B cell (primary cell): ENCODE data around the gene SYTL5. TPM values are rescaled to one million over a fixed set of nuclear protein-coding genes. Genes with fewer than 3 reads are reported as not detected.

Source experiments
- ATAC-seq: fragments of 200-7000 bp; cut with Tn5 transposase; one replicate; pipeline ENCODE4 v1.10.0; 2021; ENCODE audit warnings: low read depth, mild to moderate bottlenecking, moderate number of reproducible peaks, moderate library complexity
- CTCF ChIA-PET: fragments of 350-600 bp; sonication (Branson Sonifier 250); formaldehyde crosslinking; loops from one replicate; lab custom pipeline; 2021; ENCODE audit warnings: antibody characterized with exemption, inconsistent platforms; lab: Charles Lee
- POLR2A ChIA-PET: fragments of 350-600 bp; sonication (Branson Sonifier 250); formaldehyde crosslinking; loops from one replicate; lab custom pipeline; 2021; ENCODE audit warnings: antibody characterized with exemption; lab: Charles Lee
- DNase-seq: peaks from one replicate; pipeline ENCODE4 v3.0.0; 2013
- H2AFZ ChIP-seq: 2 replicates; pipeline ENCODE4 v1.6.1; 2012; ENCODE audit warnings: mild to moderate bottlenecking, low read depth, low read length; ENCODE audit not compliant: insufficient read depth, poor library complexity, severe bottlenecking
- H3K27ac ChIP-seq, 2 donors: 1 replicate in 1 of 2; 2 replicates in 1 of 2; pipeline ENCODE4 v1.5.1; 2012 to 2013; ENCODE audit warnings: low read length in 2 of 2, mild to moderate bottlenecking in 2 of 2, moderate library complexity in 1 of 2
- H3K27me3 ChIP-seq, 4 experiments: fragments of 200-600 bp in 1 of 4; sonication (generic) in 1 of 4; replicated peaks in 1 of 4; 1 replicate in 2 of 4; 2 replicates in 2 of 4; pipeline versions ENCODE4 v1.6.1 to v1.7.0; 2013 to 2016; ENCODE audit warnings: low read length in 3 of 4, mild to moderate bottlenecking in 2 of 4, mixed read lengths in 1 of 4, moderate library complexity in 1 of 4; ENCODE audit not compliant: insufficient read depth in 4 of 4, control insufficient read depth in 3 of 4; ENCODE audit errors: control extremely low read depth in 1 of 4
- H3K36me3 ChIP-seq, 2 experiments: replicated peaks in 1 of 2; 1 replicate in 1 of 2; 2 replicates in 1 of 2; pipeline versions ENCODE4 v1.6.1 to v1.7.1; 2013; ENCODE audit warnings: low read length in 1 of 2; ENCODE audit not compliant: insufficient read depth in 2 of 2, control insufficient read depth in 1 of 2; ENCODE audit errors: control extremely low read depth in 1 of 2, extremely low read depth in 1 of 2
- H3K4me1 ChIP-seq, 2 donors: fragments of 200-600 bp in 1 of 2; sonication (generic) in 1 of 2; 1 replicate in 1 of 2; 2 replicates in 1 of 2; pipeline versions ENCODE4 v1.5.1 to v1.6.1; 2013 to 2017; ENCODE audit warnings: low read length in 2 of 2; ENCODE audit not compliant: control insufficient read depth in 2 of 2, insufficient read depth in 2 of 2
- H3K4me2 ChIP-seq: replicated peaks from 2 replicates; pipeline ENCODE3; 2012; ENCODE audit warnings: mild to moderate bottlenecking, low read depth, low read length; ENCODE audit not compliant: poor library complexity, severe bottlenecking
- H3K4me3 ChIP-seq, 5 experiments: fragments of 200-600 bp in 1 of 5; sonication (generic) in 1 of 5; 1 replicate in 3 of 5; 2 replicates in 2 of 5; pipeline versions ENCODE4 v1.5.1 to v1.7.0; 2011 to 2016; ENCODE audit warnings: low read length in 4 of 5, mild to moderate bottlenecking in 4 of 5, low read depth in 2 of 5, control low read depth in 1 of 5, moderate library complexity in 1 of 5; ENCODE audit not compliant: insufficient read depth in 1 of 5; ENCODE audit errors: control extremely low read depth in 1 of 5, extremely low read depth in 1 of 5
- H3K79me2 ChIP-seq: fragments of 200-600 bp; sonication (generic); one replicate; pipeline ENCODE4 v1.6.0; 2016; ENCODE audit warnings: low read length; ENCODE audit not compliant: control insufficient read depth, insufficient read depth
- H3K9ac ChIP-seq: fragments of 200-600 bp; sonication (generic); 2 replicates; pipeline ENCODE4 v1.6.1; 2017; ENCODE audit warnings: mild to moderate bottlenecking, low read length, moderate library complexity
- H3K9me3 ChIP-seq, 3 donors: one replicate each; pipeline versions ENCODE4 v1.6.1 to v1.7.1; 2013; ENCODE audit warnings: low read length in 2 of 3; ENCODE audit not compliant: control insufficient read depth in 2 of 3, insufficient read depth in 1 of 3; ENCODE audit errors: control extremely low read depth in 1 of 3
- H4K20me1 ChIP-seq: 2 replicates; pipeline ENCODE4 v1.6.0; 2012; ENCODE audit warnings: mild to moderate bottlenecking, low read length; ENCODE audit not compliant: insufficient read depth, control insufficient read depth, poor library complexity, severe bottlenecking
- H3K27ac Mint-ChIP-seq: one replicate; pipeline ENCODE4 v1.8.0; 2021; ENCODE audit warnings: mixed read lengths
- H3K27me3 Mint-ChIP-seq: one replicate; pipeline ENCODE4 v1.8.0; 2021; ENCODE audit warnings: mixed read lengths
- H3K4me1 Mint-ChIP-seq: one replicate; pipeline ENCODE4 v1.8.0; 2021; ENCODE audit warnings: mixed read lengths
- H3K4me3 Mint-ChIP-seq: one replicate; pipeline ENCODE4 v1.8.0; 2021; ENCODE audit warnings: mixed read lengths
- H3K9me3 Mint-ChIP-seq: one replicate; pipeline ENCODE4 v1.8.0; 2022; ENCODE audit warnings: mixed read lengths; ENCODE audit not compliant: insufficient read depth
- CTCF ChIP-seq: fragments of 200-600 bp; IDR thresholded peaks from one replicate; pipeline ENCODE4 v1.8.0; 2022; ENCODE audit warnings: antibody characterized with exemption, mild to moderate bottlenecking
- EZH2 ChIP-seq: IDR thresholded peaks from 2 replicates; pipeline ENCODE4 v1.6.1; 2012; ENCODE audit warnings: borderline replicate concordance, low read depth, mild to moderate bottlenecking, moderate library complexity, low read length; ENCODE audit not compliant: insufficient read depth, poor library complexity, severe bottlenecking
- WGBS: methylation state at CpG from one replicate; pipeline ENCODE4 v1.1.5; 2013; ENCODE audit warnings: missing lambda C conversion rate; ENCODE audit not compliant: insufficient coverage; 5-methylcytosine and 5-hydroxymethylcytosine counted together
- intact Hi-C: fragments of 100-400 bp; cut with micrococcal nuclease; formaldehyde crosslinking; loops from one replicate; pipeline ENCODE4 v1.10.0; 2022
- polyA plus RNA-seq: library from polyadenylated mRNA; depleted of rRNA; stranded (reverse); fragments of >200 nt; gene quantifications from 2 replicates; pipeline ENCODE4 v1.2.3, GENCODE V29; 2012
- total RNA-seq, 2 donors: library from RNA; stranded (reverse); fragments of 120-200 nt in 1 of 2; gene quantifications; 1 replicate in 1 of 2; 2 replicates in 1 of 2; pipeline versions ENCODE4 v1.2.3 to v1.2.4, GENCODE V29; 2013 to 2022

Gene SYTL5
- total and polyA plus RNA-seq, 2 donors (not counting 1 experiment from before 2014, with no cell fraction given): 0.01 TPM; not detected in 1

- H3K4me3 ChIP-seq: no peak overlapping the region
- WGBS: no CpG with 5 or more reads among the region's 1 CpG
- H2AFZ ChIP-seq: no peak overlapping the region
- no peak overlapping the region for H3K9ac ChIP-seq
- peaks cover 0 to under 1% (median 0%) of the 10 kb centered on the region in 3 donors for H3K9me3 ChIP-seq
- intact Hi-C loops: no loop called here
- POLR2A ChIA-PET: no interaction called here
- no peaks in the 10 kb centered on the region for H3K4me1 ChIP-seq
- Mint-ChIP-seq H3K9me3 (no peaks in the 10 kb centered on the region), H3K4me3 (no peak overlapping the region), H3K4me1 (no peaks in the 10 kb centered on the region), H3K27ac (no peak overlapping the region), H3K27me3 (peaks cover 24% of the 10 kb centered on the region)
- no peaks in the 10 kb centered on the region for H4K20me1 ChIP-seq
- no peaks in the 10 kb centered on the region for H3K27me3 ChIP-seq
- ATAC-seq (no peak), DNase-seq (no peak)
- no peaks in the 10 kb centered on the region for H3K79me2 ChIP-seq
- no peak for TF ChIP-seq EZH2
- TF ChIP-seq CTCF: no peak
- no peak overlapping the region for H3K4me2 ChIP-seq
- H3K27ac ChIP-seq: no peak overlapping the region
- H3K36me3 ChIP-seq: no peaks in the 10 kb centered on the region
- CTCF ChIA-PET: no interaction called here
These were observed 30.2 kb upstream of the SYTL5 start for GRCh38 chrX:37976153-37976552.

GRCh38 chrX:37984880-37985279 lies 21.5 kb upstream of the SYTL5 start:
- ATAC-seq (no peak), DNase-seq (no peak)
- TF ChIP-seq EZH2: no peak
- no peak for TF ChIP-seq CTCF
- Histone ChIP-seq H3K9me3 (peaks cover 0 to 4% (median 0%) of the 10 kb centered on the region in 3 donors), H3K36me3 (no peaks in the 10 kb centered on the region), H3K9ac (no peak overlapping the region), H3K4me3 (no peak overlapping the region), H3K27ac (no peak overlapping the region), H4K20me1 (no peaks in the 10 kb centered on the region), H3K27me3 (peaks cover 0 to 4% (median 0%) of the 10 kb centered on the region in 4 experiments), H3K4me2 (no peak overlapping the region), H2AFZ (no peak overlapping the region), H3K79me2 (no peaks in the 10 kb centered on the region), H3K4me1 (no peaks in the 10 kb centered on the region)
- ChIA-PET POLR2A (no interaction called here), CTCF (no interaction called here)
- no peaks in the 10 kb centered on the region for H3K4me1 Mint-ChIP-seq
- intact Hi-C loops: no loop called here
- H3K4me3 Mint-ChIP-seq: no peak overlapping the region
- H3K9me3 Mint-ChIP-seq: no peaks in the 10 kb centered on the region
- H3K27me3 Mint-ChIP-seq: no peaks in the 10 kb centered on the region
- no peak overlapping the region for H3K27ac Mint-ChIP-seq
